HEK293 (cell line): ENCODE measurements around the gene ATAD2B.

Experiments used
- HOXA7 ChIP-seq: sonication (generic); formaldehyde crosslinking; IDR thresholded peaks from 2 replicates; pipeline ENCODE4 v1.8.1; 2022; ENCODE audit warnings: missing genetic modification reagents, borderline replicate concordance
- SP3 ChIP-seq: fragments of 450-650 bp; formaldehyde crosslinking; IDR thresholded peaks from 2 replicates; pipeline ENCODE4 v1.5.1; 2016; ENCODE audit warnings: missing biosample characterization, missing genetic modification characterization
- TCF7L2 ChIP-seq: IDR thresholded peaks from 2 replicates; pipeline ENCODE4 v1.6.1; 2011; ENCODE audit warnings: low read depth, mild to moderate bottlenecking, inconsistent platforms, low read length, moderate library complexity, borderline replicate concordance
- ZNF133 ChIP-seq: fragments of 450-650 bp; formaldehyde crosslinking; IDR thresholded peaks from 2 replicates; pipeline ENCODE4 v1.5.1; 2016; ENCODE audit warnings: missing biosample characterization, missing genetic modification characterization
- ZNF366 ChIP-seq: fragments of 450-650 bp; formaldehyde crosslinking; conservative IDR thresholded peaks from 2 replicates; pipeline ENCODE4 v1.5.1; 2016; ENCODE audit warnings: missing biosample characterization, missing genetic modification characterization
- ZNF768 ChIP-seq: fragments of 450-650 bp; formaldehyde crosslinking; IDR thresholded peaks from 2 replicates; pipeline ENCODE4 v1.5.1; 2018; ENCODE audit warnings: missing biosample characterization, mild to moderate bottlenecking, missing genetic modification characterization
- TF ChIP-seq, protein P1 (sequence below): fragments of 450-650 bp; formaldehyde crosslinking; IDR thresholded peaks from 2 replicates; pipeline ENCODE4 v1.5.1; 2016; ENCODE audit warnings: missing biosample characterization, missing genetic modification characterization

GRCh38 chr2:23925702-23926289 is 1.1 kb downstream of the ATAD2B start:
- TF ChIP-seq, protein P1, sequence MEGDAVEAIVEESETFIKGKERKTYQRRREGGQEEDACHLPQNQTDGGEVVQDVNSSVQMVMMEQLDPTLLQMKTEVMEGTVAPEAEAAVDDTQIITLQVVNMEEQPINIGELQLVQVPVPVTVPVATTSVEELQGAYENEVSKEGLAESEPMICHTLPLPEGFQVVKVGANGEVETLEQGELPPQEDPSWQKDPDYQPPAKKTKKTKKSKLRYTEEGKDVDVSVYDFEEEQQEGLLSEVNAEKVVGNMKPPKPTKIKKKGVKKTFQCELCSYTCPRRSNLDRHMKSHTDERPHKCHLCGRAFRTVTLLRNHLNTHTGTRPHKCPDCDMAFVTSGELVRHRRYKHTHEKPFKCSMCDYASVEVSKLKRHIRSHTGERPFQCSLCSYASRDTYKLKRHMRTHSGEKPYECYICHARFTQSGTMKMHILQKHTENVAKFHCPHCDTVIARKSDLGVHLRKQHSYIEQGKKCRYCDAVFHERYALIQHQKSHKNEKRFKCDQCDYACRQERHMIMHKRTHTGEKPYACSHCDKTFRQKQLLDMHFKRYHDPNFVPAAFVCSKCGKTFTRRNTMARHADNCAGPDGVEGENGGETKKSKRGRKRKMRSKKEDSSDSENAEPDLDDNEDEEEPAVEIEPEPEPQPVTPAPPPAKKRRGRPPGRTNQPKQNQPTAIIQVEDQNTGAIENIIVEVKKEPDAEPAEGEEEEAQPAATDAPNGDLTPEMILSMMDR (tag by site-specific recombination) = no peak
- TF ChIP-seq TCF7L2 (no peak), ZNF768 (tag by site-specific recombination) (no peak), SP3 (no peak), ZNF366 (no peak; the same call in 1 of the 2 replicates), HOXA7 (no peak), ZNF133 (tag by site-specific recombination) (no peak)
